ENCODE measurements around the gene PCDHA3. TPM values are rescaled to one million over a fixed set of nuclear protein-coding genes. Genes with fewer than 3 reads are reported as not detected.
"Not testable (repeated sequence)": the region's sequence is repeated elsewhere in the genome, so short reads cannot be mapped to it uniquely, and the experiment has no call there.

PCDHA3 gene
- total RNA-seq, 4 donors from 2014 or later, result 1.1 to 1.7 (median 1.3) TPM

- Histone ChIP-seq H3K4me1 (no peaks in the 10 kb centered on the region), H3K4me3 (replicated peaks in 1 of 3) (no peak overlapping the region), H3K27ac (no peak overlapping the region), H3K9me3 (no peaks in the 10 kb centered on the region), H3K36me3 (no peaks in the 10 kb centered on the region), H3K27me3 (no peaks in the 10 kb centered on the region)
- TF ChIP-seq CTCF (IDR thresholded peaks at IDR 0.05) (peak in 1 of 6 experiments; percentile 18), POLR2A (IDR thresholded peaks at IDR 0.05) (no peak)
- no peak for DNase-seq
- intact Hi-C loops (cut with DNase I), result no loop called here
- 20 to 25% methylated on average over 15 of the region's 15 CpGs for WGBS, 2 donors
Measured at GRCh38 chr5:140795259-140795641, 5.6 kb upstream of the PCDHA3 start.

- H3K9me3 ChIP-seq; H3K4me3 ChIP-seq (replicated peaks in 1 of 3); H3K4me1 ChIP-seq; H3K27ac ChIP-seq; H3K27me3 ChIP-seq; H3K36me3 ChIP-seq; intact Hi-C loops (cut with DNase I); DNase-seq: not testable (repeated sequence)
- 51 to 58% methylated on average over 47 to 68 of the region's 72 CpGs for WGBS, 2 donors
Measured at GRCh38 chr5:140796072-140796717, 4.7 kb upstream of the PCDHA3 start.

GRCh38 chr5:140796718-140797095 lies 4.2 kb upstream of the PCDHA3 start:
- no peak for TF ChIP-seq CTCF (IDR thresholded peaks at IDR 0.05)
- no peak for TF ChIP-seq POLR2A (IDR thresholded peaks at IDR 0.05)
- DNase-seq, result no peak
- intact Hi-C loops (cut with DNase I), result no loop called here
- WGBS, 2 donors, result 48 to 56% methylated on average over 12 to 22 of the region's 39 CpGs
- H3K4me1 ChIP-seq, result no peaks in the 10 kb centered on the region
- no peaks in the 10 kb centered on the region for H3K9me3 ChIP-seq
- H3K4me3 ChIP-seq (replicated peaks in 1 of 3), result no peak overlapping the region
- H3K27me3 ChIP-seq, result no peaks in the 10 kb centered on the region
- H3K27ac ChIP-seq, result no peak overlapping the region
- H3K36me3 ChIP-seq, result no peaks in the 10 kb centered on the region

- Histone ChIP-seq H3K4me1 (no peaks in the 10 kb centered on the region), H3K9me3 (no peaks in the 10 kb centered on the region), H3K36me3 (no peaks in the 10 kb centered on the region), H3K27me3 (no peaks in the 10 kb centered on the region), H3K27ac (no peak overlapping the region), H3K4me3 (replicated peaks in 1 of 3) (peak overlapping the region in 1 of 3 donors; percentile 24)
- TF ChIP-seq POLR2A (IDR thresholded peaks at IDR 0.05), result no peak
- peak in 3 of 6 experiments; percentile 9 to 34 (median 27) for TF ChIP-seq CTCF (IDR thresholded peaks at IDR 0.05)
- intact Hi-C loops (cut with DNase I), result no loop called here
- WGBS, 2 donors, result 13 to 14% methylated on average over 16 of the region's 16 CpGs
- DNase-seq, result no peak
Measured at GRCh38 chr5:140801494-140801841, 611 bp downstream of the PCDHA3 start.

GRCh38 chr5:140802381-140802780 lies 1.5 kb downstream of the PCDHA3 start:
- H3K27ac ChIP-seq; H3K9me3 ChIP-seq; H3K36me3 ChIP-seq; intact Hi-C loops (cut with DNase I); H3K4me1 ChIP-seq; H3K27me3 ChIP-seq; H3K4me3 ChIP-seq (replicated peaks in 1 of 3); DNase-seq: not testable (repeated sequence)
- WGBS, 2 donors, result 39 to 47% methylated on average over 32 to 33 of the region's 45 CpGs

- WGBS, 2 donors, result 34 to 40% methylated on average over 35 to 36 of the region's 53 CpGs
- Histone ChIP-seq H3K9me3 (no peaks in the 10 kb centered on the region), H3K4me3 (replicated peaks in 1 of 3) (no peak overlapping the region), H3K27me3 (no peaks in the 10 kb centered on the region), H3K36me3 (no peaks in the 10 kb centered on the region), H3K4me1 (no peaks in the 10 kb centered on the region), H3K27ac (no peak overlapping the region)
- DNase-seq, result no peak
- TF ChIP-seq CTCF (IDR thresholded peaks at IDR 0.05) (no peak), POLR2A (IDR thresholded peaks at IDR 0.05) (no peak)
- intact Hi-C loops (cut with DNase I), result no loop called here
Measured at GRCh38 chr5:140802781-140803271, 2.0 kb downstream of the PCDHA3 start.

Data from thyroid gland (tissue), 4 donors.